ENCODE results near the gene MGMT.

The MGMT gene

DNA sequence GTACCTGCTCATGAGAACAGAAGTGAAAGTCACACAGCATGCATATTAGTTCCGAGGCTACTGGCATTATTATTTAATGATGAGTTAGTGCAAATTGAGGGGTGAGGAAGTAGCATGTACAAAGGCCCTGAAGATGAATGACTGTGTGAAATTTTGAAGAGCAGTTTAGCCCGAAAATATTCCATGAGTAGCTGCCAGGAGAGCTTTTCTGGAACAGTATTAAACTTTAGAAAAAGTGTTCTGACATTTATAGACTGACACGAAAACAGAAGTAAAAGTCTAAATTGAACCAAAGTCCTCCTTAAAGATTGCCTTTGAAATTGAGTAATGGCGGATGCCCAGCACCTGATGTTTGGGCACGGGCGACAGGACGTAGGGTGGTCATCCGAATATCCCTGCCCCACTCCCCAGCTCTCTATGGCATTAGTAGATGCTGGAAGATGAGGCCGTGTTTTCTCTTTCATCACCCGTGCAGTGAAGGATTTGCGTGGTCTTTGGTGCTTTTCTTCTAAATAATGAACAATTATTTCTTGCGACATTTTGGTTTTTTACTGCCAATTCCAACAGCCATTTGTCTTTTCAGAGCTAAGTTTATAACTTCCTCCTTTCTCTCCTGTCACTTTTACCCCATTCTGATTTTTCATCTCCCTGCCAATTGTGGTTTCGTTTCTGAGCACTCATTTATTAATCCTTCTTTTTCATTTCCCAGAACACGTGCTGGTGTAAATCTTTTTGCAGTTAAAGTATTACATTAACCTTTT is 192.6 kb downstream of the MGMT start:
- DNase-seq, result no peak

DNA sequence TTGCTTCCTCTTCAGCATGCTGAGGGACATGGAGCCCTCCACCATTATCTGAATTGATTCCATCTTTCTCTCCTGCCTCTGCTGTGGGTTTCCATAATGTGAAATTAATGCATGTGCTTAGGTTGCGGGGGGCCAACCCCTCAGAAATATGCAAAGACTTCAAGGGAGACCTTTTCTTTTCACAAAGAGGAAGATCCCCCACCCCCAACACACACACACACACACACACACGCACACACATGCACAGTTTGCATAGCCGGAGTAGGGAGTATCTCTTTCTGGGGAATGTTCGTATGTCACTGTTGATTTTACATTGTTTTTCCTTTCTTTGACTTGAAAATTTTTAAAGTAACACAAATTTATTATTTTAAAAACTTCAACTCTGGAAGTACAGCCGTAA is 193.5 kb downstream of the MGMT start:
- no peak for DNase-seq

DNA sequence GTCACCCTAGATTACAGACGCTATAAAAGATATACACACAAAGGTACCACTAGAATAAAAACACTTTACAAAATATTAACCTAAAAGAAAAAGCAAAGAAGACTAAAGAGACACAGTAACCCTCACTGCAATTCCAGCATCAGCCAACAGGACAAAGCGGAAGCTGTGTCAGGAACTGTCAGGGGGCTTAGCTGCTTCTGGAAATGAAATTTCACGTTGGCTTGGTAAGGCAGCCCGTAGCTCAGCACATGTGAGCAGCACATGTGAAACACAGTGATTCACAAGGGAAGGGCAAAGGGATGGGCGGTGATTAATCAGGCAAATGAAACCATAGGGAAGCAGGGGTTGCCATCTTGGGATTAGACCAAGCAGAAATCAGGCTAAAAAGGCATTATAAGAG is 195.4 kb downstream of the MGMT start:
- DNase-seq, result no peak

DNA sequence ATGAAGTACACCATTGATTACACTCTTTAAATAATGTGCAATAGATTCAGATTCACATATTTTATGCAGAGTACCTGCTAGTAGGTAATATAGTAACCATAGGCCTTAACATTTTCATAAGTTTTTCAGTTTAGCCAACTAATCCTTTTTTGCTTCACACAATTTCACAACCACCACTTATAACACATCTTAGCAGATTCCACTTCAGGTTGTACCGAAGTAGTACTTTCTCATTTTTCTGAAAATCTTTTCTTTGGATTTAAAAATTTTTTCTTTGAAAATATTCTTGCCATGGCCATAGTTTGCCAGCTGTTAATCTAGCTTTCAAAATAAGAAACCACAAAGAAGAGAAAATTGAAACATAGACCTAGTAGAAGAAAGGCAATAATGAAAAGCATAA is 203.1 kb downstream of the MGMT start:
- no peak for DNase-seq

DNA sequence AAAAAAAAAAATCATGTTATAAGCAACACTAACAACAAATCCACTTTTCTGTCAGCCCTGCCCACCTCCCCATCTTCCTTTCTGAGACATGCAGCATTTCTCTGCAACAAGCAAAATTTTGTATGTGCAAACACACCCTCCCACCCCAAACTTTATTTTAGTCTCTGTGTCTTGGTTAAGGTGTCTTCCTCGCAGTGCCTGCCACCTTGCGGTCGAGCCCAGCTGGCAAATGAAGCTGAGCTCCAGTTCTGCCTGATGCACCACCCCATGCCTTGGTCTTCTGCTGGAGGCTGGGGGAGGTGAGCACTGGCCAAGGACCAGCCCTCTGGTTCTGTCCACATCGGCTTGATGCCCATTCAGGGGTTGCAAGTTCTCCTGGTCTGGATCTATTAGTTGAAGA is 206.3 kb downstream of the MGMT start:
- no peak for DNase-seq

DNA sequence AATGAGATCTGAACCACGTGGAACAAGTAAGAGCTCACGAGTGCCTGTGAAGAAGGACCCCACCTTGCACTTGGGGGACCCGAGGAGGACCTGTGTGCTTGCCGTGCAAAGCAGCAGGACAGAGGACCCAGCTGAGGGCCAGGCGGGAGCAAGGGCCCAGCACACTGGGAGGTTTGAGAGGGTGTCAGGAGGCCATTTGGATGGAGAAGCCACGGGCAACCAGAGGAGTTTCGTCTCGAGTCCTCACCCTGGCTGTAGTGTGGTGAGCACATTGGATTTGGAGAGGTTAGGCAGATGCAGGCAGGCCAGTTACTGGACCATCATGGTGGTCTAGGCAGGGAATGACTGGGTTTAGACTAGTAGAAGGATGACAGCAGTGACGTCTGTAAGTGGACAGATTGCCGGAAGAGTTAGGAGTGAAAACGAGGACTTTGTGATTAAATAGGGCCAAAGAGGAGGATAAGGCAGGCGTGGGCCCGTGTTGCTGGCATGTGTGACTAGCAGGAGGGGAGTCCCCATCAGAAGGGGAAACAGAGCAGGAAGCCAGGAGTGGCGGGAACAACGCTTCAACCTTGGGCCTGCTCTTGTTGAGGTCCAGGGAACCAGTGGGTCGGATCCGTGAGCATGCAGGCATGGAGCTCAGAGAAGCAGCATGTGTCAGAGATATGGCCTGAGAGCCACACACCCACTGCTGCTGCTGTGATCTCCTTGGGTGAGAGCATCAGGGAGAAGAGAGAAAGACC is 208.2 kb downstream of the MGMT start:
- DNase-seq, result no peak

DNA sequence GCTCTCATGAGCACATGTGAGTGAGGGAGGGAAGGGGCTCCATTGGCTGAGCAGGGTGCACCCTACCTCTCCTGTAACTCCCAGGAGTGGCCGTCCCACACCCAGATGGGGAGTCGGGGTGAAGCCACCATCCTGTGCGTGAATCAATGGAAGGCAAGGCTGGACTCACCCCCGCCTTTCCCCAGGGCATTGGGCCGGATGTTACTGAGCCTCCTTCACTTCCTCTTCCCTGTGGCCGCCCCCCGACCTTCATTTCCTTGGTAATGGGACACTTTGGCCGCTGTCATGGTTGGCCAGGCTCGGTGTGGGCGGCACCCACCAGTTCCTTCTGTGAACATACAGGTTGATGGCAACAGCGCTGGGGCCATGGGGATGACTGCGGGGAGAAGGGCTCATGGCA is 209.0 kb downstream of the MGMT start:
- no peak for DNase-seq

DNA sequence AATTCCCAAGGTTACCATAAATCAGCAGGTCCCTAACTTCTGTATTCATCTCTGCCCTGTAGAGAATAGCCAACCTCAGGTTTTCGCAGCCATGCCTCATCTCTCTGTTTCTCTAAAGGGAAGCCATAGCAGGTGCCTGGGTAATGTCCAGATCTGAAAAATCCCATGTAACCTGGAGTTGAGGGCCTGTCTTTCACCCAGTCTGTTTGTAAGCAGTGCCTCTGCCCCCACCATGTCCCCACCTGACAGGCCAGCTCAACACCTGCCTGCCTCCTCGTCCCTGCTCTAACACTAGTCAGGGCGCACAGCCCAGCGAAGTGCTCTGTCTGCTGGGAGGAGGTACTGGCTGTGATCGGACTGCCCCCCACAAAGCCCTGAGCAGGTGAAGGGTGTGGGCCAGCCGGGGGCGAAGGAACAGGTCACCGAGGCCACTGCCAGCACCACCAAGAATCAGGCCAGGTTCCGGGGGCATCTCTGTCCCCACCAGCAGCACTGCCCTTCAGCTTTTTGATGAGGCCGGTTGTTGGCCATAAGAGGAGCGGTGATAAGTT is 210.4 kb downstream of the MGMT start:
- DNase-seq, result no peak

DNA sequence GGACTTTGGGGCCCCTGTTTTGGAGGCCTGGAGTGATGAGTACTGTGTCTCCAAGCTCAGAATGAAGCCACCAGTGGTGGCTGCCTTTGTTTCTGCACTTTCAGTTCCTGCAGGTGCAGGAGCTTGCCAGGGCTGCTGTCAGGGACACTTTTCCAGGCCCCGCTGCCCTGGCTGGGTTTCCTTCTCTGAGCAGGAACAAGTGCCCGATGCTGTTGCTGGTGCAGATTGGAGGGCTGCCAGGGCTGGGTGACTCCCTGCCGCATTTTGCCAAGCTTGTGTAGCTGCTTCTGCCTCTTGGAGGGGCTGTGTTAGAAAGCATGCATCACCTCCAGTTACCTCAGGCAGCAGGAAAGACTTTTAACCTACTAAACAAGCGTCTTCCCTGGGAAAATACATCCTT is 211.1 kb downstream of the MGMT start:
- no peak for DNase-seq

DNA sequence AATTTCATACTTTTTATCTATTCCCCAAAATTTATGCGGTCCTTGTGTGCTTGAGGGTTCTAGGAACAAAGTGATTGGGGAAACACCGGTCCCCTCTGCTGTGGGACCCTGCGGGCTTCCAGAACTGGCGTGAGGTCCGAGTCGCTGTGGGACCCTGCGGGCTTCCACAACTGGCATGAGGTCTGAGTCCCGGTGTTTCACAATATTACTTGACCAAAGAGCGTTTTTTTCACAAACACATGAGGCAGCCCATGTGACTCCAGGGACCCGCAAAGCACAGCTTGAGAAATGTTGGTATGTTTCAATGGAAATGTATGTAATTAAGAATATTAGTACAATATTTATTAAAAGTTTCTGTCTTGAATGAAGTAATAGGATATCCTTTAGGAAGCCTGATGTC is 212.2 kb downstream of the MGMT start:
- no peak for DNase-seq

DNA sequence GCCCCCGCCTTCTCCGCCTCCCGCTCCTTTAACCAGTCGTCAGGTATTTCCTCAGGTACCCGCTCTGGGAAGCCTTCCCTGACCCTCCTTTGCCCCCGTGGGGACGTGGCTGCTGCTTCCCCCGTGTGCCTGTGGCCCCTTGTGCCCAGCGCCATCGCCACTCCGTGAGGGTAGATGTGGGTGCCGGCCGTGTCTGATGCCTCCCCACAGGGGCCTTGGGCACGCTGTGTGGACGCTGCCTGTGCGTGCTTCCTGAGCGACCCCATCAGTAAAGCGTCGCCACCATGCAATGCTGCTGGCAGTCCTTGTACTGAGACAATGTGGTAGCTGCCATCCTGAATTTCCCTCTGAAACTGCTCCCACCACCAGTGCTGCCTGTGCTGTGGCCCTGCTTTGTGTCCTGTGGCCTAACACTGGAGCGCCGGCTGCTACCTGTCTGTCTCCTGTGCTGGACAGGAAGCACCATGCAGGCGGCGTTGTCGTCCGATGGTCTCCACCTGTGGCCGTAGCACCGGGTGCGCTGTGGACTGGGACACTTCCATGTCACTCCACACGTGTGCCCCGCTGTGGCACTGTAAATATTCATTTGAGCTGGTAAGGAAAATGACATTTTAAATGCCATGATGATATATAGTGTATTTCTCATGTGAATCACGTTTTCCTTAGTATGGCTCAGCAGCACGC is 213.8 kb downstream of the MGMT start:
- no peak for DNase-seq

DNA sequence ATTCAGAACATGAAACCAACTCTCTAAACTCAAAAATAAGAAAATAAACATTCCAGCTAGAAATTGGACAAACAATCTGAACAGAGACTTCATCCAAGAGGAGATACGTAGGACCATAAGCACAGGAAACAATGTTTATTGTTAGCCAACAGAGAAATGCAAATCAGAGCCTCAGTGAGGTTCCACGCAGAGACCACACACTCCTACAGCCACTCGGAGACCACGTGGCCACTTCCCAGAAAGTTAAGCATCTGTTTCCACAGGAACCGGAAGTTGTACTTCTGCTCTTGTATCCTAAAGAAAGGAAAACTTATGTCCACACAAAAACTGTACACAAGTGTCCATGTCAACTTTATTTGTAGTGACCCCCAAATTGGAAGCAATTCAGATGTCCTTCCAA is 214.8 kb downstream of the MGMT start:
- no peak for DNase-seq

DNA sequence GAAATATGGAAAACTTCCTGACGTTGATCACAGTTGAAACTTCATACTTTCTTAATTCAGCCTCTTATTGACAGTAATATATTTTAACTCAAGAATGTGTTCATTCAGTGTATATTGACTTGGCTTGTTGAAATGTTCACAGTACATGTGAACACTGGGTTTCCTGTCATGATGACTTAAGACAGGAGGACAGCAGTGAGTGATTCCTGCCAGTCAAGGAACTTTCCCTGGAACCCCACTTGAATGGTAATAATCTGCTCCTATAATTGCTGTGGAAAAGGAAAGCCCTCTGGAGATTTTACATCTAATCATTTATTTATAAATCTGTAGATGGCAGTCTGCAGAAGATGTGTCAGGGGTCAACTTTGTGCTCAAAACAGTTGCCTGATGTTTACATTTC is 216.5 kb downstream of the MGMT start:
- no peak for DNase-seq

DNA sequence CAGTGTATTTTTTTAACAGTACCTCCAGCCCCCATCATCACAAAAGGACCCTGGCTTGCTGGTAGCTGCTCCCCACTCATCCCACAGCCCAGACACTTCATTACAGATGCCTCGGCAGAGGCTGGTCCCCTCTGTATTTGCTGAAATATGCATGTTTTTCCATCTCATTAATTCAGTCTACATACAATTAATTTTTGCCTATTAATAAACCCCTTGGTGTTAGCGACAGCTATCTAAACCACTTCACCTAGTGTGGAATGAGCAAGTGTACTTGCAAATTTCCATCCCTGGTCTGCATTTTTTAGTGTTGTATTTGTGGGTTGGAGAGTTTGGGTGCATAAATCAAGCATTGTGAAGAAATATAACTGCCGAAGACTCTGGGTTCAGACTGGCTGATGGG is 216.9 kb downstream of the MGMT start:
- DNase-seq, result no peak

DNA sequence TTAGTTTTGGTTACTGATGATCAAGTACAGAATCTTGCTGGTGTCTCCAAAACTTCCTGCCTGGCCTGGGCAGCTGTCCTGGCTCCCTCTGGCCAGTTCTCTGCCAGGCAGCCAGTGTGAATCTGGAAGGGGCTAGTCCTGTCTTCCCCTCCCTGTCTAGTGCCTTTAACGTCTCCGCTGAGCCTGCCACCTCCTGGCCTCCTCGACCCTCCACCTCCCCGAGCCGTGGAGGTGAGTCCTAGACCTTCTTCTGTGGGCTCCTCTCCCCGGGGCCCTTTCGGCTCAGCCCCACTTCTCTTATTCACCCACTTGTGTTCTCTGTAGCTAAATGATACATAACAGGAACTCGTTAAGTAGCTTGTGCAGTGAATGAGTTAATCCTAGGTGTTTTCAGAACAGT is 218.2 kb downstream of the MGMT start:
- DNase-seq, result no peak

DNA sequence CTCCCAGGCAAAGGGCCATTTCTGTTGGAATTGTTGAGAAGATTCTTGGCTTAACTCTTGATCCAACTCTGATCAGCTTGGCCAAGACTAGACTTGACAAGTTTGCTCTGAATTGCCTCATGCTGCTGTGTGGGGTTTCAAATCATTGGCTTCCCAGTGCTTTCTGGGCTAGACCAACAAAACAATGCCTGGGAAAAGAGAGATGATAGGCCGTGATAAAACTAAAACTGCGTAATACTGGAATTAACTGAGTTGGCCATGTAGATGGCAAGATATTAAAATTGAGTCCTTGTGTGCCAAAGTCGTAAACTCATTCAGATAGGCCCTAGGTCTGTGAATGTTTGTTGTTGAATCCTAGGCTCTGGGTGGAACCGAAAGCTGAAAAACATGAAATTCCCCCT is 222.6 kb downstream of the MGMT start:
- no peak for DNase-seq

DNA sequence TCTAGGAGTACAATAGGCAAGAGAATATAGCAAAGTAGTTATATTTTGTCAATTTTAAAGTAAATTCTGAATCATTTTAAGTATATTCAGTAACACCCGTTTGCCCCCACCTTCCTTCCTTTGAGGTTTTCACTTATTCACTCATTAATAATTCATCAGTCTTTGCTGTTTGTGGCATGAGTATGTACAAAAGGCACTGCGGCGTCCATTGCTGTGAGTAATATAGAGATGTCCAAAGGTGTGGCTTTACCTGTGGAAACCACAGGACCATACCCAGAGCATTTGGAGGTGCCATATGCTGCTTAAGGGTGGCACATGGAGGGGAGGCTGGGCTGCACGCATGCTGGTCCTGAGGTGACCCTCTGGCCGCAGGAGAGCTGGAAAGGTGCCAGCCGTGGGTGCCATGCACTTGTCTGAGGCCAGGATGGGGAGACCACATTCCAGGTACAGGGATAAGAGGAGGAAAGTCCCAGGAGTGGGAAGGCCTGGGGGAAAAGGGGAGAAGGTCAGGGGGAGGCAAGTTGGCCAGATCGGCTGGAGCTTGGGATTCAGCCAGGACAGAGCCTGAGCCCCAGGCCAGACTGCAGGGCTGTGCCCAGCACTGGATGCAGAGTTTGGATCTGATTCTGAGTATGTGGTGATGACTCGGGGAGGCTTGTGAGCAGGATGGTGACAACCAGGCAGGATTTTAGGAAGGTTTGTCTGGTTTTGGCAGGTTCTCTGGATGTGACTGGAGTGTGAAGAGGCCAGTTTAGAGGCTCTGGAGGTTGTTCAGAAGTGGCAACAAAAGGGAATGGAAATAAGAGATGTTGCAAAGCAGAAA is 223.4 kb downstream of the MGMT start:
- no peak for DNase-seq

DNA sequence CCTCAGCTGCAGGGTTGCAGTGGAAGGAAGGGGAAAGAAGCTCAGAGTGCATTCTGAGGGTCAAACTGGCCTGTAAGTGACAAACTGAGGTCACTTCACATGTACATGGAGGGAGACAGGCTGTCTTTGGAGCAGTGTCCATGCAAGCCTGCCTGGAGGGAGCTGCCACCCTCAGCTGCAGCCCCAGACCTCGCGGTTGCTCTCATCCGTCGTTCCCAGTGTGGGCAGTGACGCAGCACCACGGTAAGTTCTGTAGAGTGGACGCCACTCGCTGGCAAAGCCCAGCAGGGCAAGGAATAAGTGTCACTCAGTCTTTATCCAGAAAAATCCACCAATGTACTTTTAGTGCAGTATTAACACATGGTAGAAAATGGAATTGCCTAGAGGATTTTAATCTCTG is 225.7 kb downstream of the MGMT start:
- DNase-seq, result no peak

DNA sequence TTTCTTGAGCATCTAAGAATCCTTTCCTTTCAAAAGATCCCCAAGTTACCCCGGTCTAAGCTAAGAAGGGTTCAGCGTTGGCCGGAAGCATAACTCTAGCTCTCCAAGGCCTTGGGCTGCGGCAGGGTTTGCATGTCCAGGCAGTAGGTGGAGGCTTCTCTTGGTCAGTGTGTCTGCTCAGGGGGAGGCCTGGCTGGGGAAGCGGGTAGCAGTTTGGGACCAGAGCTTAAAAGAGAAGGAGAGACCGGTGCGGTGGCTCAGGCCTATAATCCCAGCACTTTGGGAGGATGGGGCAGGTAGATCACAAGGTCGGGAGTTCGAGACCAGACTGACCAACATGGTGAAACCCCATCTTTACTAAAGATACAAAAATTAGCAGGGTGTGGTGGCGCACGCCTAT is 226.3 kb downstream of the MGMT start:
- DNase-seq, result no peak

DNA sequence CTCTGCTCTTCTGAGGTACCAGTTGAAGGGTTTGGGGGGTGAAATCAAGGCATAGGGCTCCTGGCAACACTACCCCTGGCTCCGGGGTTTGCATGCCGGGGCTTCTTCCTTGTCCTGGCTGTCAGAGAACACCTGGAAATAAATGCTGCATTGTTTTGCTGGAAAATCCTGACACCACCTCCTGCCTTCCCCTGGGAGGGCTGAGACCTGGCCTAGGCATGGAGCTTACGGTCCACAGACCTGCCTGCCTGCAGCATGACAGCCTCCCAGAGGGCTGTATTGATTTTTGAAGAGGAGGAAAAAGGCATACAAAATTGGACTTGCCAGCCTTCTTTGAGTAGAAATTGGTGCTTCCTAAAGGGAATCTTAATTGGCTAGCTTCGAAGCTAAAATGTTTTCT is 227.1 kb downstream of the MGMT start:
- no peak for DNase-seq

DNA sequence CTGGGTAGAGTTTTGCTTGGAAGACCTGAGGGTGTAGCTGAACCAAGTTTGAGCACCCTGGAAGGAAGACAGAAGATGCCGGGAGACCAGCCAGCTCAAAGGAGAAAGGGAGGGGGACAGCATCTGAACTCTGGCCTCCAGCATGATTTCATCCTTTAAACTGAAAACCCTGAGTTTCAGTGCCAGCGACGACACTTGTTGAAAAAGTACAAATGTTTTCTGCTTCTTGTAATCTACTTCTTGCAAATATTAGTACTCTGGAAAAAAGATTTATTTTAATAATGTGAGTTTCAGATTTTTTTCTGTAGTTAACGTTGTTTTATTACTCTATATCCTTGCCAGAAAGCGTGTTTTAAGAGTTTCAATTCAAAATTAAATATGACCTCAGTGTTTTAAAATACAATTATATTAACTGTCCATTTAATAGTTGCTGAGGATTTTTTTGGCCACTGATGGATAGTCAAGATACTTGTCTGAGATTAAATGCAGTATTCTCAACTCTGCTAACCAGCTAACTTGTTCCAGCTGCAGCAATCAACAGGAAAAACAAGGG is 227.7 kb downstream of the MGMT start:
- no peak for DNase-seq

DNA sequence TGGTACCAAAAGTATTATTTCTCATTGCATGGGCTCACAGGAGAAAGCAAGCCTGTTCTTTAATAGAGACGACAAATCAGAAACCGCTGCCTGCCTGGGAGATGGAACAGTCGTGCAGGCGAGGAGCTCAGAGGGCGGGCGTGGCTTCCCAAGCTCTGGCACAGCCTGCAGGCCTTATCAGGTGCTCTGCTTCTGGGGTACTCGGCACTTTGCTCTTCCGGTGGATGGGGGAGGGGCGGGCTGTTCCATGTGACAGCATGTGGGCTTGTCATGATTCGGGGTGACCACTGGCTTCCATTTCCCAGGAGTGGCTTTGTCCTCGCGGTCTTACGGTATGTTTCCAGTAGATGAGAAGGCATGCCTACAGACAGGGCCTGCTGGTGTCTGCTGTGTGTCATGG is 228.6 kb downstream of the MGMT start:
- DNase-seq, result no peak

DNA sequence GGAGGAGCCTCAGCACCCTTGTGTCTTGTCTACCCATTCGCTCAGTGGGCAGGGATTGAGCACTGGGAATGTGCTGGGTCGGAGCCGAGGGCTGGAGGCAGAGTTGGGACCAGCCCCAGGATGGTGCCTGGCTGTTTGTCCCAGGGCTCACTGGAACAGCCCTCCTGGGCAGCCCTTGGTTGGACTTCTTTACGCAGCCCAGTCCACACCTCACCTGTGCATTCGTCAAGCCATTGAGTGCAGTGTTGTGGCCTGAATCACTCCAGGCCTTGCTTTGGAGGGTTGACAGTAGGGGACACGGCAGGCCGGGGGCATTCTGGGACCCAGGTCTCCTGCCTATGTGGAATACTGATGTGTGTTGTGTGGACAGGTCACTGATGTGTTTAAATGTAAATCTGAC is 229.6 kb downstream of the MGMT start:
- DNase-seq, result no peak
